GM21515 (cell line): ENCODE measurements around the gene ELOVL5.
A peak's percentile ranks its signal among the peaks of the same experiment; 100 is the strongest.
"Not testable (repeated sequence)": the region's sequence is repeated elsewhere in the genome, so short reads cannot be mapped to it uniquely, and the experiment has no call there.

Source experiments
- ATAC-seq: cut with Tn5 transposase; IDR thresholded peaks from one replicate; pipeline ENCODE4 v1.9.1; 2021; ENCODE audit not compliant: unreplicated experiment

The ELOVL5 gene, protein sequence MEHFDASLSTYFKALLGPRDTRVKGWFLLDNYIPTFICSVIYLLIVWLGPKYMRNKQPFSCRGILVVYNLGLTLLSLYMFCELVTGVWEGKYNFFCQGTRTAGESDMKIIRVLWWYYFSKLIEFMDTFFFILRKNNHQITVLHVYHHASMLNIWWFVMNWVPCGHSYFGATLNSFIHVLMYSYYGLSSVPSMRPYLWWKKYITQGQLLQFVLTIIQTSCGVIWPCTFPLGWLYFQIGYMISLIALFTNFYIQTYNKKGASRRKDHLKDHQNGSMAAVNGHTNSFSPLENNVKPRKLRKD

GRCh38 chr6:53348371-53349208, at the start of gene ELOVL5:
TSS of gene ELOVL5 (minus strand) at chr6:53348950. CDS start at chr6:53295699, 53,251 bp downstream.
- ATAC-seq, result peak; percentile 80

DNA sequence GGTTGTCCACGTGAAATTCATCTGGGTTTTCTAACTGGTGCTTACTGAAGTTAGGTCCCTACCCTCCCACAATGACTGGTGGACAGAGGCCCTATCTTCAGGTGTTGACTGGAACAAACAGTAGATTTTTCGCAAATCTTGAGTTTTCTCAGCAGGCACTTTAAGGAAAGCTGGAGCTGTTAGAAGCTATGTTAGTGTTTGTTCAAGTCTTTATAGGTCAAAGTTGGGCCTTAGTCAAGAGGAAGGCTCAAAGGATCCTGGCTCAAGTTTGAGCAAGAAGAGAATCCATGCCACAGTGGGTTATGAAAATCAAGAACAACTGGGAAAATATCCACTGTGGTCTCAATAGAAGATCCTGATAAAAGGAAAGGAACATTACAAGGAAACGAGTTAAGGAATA, 48.5 kb upstream of the ELOVL5 start:
- no peak for ATAC-seq

DNA sequence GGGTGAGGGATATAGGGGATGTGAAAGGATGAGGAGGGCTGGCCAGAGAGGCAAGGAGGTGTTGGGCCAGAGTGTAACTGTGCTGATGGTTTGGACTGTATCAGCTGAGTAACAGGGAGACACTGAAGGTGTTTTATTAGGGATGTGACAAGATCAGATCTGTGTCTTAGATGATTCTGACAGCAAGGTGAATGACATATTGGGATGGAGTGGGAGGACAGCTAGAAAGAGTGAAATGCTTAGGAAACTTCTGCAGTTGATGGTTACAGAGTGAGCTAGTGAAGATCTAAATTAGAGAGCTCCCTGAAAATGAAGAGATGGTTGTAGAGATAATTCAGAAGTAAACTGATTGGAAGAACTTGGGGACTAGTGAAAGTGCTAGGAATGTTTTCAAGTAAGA, 47.2 kb upstream of the ELOVL5 start:
- ATAC-seq, result no peak

GRCh38 chr6:53394704-53395103, 46.0 kb upstream of the ELOVL5 start:
- no peak for ATAC-seq

DNA sequence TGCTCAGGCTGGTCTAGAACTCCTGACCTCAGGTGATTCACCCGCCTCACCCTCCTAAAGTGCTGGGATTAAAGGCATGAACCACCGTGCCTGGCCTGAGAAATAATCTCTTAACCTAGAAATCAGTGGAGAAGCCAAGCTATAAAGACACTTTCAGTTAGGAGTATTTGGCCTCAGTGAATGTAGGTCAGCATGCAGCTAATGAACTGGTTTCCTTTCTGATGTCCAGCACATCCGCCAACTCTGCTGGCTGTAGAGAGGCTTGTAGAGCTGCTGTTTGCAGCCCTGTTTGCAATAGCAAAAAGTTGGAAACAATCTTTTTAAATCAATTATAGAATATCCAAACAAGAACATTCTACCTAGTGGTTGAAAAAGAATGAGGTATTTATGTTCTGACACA, 42.4 kb upstream of the ELOVL5 start:
- no peak for ATAC-seq

DNA sequence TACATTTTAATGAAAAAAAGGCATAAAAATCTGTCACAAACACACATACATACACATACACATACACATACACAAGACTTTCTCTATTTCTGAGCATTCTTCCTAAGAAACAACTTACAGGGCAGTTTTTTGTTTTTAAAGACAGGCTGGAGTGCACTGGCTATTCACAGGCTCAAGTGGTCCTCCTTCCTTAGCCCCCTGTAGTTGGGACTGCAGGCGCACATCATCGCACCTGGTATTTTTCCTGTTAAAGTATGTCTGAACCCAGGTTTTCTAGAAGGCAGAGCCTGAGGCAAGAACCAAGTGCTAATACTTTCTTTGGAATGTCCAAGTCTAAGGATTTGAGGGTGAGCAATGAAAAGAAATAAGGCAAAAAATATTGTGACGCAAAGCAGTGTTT, 41.3 kb upstream of the ELOVL5 start:
- no peak for ATAC-seq

DNA sequence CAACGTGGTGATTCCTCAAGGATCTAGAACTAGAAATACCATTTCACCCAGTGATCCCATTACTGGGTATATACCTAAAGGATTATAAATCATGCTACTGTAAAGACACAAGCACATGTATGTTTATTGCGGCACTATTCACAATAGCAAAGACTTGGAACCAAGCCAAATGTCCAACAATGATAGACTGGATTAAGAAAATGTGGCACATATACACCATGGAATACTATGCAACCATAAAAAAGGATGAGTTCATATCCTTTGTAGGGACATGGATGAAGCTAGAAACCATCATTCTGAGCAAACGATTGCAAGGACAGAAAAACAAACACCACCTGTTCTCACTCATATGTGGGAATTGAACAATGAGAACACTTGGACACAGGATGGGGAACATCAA, 39.9 kb upstream of the ELOVL5 start:
- not testable (repeated sequence) for ATAC-seq

DNA sequence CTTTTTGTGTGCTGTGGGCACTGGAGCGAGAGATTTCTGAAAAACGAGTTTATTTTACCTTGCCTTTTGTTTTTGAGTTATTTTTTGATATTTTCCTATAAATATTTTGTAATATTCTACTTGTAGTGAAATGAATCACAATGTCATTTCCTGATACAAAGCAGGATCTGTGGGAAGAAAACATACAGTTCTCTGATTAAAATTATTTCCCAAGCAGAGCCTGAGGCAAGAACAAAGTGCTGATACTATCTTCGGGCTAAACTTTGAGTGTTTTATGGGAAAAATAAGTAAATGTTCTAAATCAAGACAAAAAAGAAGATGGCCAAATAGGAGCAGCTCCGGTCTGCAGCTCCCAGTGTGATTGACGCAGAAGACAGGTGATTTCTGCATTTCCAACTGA, 33.7 kb upstream of the ELOVL5 start:
- ATAC-seq, result no peak

- no peak for ATAC-seq
These were observed 29.5 kb upstream of the ELOVL5 start for GRCh38 chr6:53378208-53378607.

- no peak for ATAC-seq
These were observed 29.0 kb upstream of the ELOVL5 start for GRCh38 chr6:53377793-53378192.

GRCh38 chr6:53377289-53377688, 28.5 kb upstream of the ELOVL5 start:
- no peak for ATAC-seq

- ATAC-seq, result no peak
These were observed 28.0 kb upstream of the ELOVL5 start for GRCh38 chr6:53376661-53377226.

- ATAC-seq, result no peak
These were observed 27.1 kb upstream of the ELOVL5 start for GRCh38 chr6:53375847-53376246.

DNA sequence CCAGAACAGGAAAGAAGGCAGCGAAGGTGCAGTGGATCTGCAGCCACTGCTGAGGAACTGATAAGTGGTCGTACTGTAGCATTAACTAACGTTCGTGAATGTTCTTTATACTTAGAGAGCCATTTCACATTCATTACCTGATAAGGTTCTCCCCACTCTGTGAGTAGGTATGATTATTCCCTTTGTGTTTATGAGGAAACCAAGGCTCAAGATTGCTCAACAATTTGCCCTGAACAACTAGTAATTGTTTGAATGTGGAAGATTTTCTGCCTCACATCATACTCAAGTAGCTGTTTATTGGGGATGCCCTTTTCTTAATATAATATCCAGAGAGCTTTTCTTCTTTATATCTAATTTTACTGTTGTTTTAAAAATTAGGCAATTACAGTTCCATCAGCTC, 24.9 kb upstream of the ELOVL5 start:
- ATAC-seq, result no peak

GRCh38 chr6:53369876-53370515, 21.2 kb upstream of the ELOVL5 start:
- no peak for ATAC-seq

DNA sequence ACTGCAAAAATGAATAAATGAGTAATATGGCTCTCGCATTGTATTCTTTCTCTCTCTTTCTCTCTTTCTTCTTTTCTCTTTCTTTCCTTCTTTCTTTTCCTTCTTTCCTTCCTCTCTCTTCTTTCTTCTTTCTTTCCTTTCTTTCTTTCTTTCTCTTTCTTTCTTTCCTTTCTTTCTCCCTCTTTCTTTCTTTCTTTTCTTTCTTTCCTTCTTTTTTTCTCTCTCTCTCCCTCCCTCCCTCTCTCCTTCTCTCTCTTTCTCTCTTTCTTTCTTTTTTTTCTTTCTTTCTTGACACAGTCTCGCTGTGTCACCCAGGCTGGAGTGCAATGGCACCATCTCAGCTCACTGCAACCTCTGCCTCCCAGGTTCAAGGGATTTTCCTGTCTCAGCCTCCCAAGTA, 20.3 kb upstream of the ELOVL5 start:
- ATAC-seq, result no peak

DNA sequence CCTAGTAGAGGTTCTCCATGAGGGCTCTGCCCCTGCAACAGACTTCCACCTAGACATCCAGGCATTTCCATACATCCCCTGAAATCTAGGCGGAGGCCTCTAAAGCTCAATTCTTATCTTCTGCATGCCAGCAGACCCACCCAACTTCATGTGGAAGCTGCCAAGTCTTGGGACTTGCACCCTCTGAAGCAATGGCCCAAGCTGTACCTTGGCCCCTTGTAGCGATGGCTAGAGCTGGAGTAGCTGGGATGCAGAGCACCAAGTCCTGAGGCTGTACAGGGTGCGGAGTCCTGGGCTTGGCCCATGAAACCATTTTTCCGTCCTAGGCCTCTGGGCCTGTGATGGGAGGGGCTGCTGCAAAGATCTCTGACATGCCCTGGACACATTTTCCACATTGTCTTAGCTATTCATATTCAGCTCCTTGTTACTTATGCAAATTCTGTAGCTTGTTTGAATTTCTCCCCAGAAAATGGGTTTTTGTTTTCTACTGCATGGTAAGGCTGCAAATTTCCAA, 17.4 kb upstream of the ELOVL5 start:
- ATAC-seq, result no peak

DNA sequence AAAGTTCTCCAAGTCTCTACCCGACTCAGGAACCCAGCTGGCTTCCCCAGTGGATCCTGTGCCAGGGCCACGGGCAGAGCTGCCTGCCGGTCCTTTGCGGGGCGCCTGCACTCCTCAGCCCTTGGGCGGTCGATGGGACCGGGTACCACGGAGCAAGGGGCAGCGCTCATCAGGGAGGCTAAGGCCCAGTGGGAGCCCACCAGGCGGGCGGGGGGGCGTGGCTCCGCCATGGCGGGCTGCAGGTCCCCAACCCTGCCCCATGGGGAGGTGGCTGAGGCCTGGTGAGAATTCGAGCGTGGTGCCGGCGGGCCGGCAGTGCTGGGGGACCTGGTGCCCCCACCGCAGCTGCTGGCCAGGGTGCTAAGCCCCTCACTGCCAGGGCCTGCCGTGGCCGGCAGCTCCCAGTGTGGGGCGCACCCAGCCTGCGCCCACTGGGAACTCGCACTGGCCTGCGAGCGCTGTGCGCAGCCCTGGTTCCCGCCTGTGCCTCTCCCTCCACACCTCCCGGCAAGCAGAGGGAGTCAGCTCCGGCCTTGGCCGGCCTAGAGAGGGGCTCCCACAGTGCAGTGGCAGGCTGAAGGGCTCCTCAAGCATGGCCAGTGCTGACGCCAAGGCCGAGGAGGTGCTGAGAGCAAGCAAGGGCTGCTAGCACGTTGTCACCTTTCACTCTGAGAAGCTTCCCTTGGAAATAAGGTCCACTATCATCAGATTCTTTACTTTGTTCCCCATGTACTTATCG, 14.8 kb upstream of the ELOVL5 start:
- ATAC-seq, result no peak

DNA sequence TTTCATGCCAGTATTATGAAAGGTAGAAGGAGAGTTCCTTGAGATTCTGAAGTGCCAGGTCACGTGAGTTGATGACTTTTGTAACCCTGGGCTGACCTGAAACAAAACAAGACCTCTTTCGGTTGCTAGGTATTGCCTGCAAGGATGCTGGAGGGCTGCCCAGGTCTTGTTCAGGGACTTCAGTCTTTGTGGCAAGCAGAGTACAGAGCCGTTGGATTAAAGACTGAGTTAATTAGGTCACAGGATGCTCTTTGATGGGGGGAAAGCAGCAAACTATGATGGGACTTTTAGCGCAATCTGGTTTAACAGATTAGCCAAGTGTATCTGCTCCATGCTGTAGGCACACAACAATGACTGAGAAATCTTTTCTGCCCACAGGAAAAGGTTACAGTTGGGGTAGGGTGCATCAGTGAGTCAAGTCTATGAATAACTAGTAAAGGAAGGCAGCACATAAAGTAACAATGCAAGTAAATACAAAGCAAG, 12.8 kb upstream of the ELOVL5 start:
- no peak for ATAC-seq

GRCh38 chr6:53360093-53360912, 11.6 kb upstream of the ELOVL5 start:
- ATAC-seq, result no peak
